Inferior parietal cortex (tissue), 1 donor: ENCODE measurements around the gene TOMT.
"Not testable (repeated sequence)": the region's sequence is repeated elsewhere in the genome, so short reads cannot be mapped to it uniquely, and the experiment has no call there.

ENCODE experiments used
- DNase-seq: peaks from one replicate; pipeline ENCODE4 v3.0.0-alpha.2; 2016; ENCODE audit errors: extremely low spot score

The TOMT gene

GRCh38 chr11:72127923-72128322, 22.2 kb downstream of the TOMT start:
- no peak for DNase-seq

DNA sequence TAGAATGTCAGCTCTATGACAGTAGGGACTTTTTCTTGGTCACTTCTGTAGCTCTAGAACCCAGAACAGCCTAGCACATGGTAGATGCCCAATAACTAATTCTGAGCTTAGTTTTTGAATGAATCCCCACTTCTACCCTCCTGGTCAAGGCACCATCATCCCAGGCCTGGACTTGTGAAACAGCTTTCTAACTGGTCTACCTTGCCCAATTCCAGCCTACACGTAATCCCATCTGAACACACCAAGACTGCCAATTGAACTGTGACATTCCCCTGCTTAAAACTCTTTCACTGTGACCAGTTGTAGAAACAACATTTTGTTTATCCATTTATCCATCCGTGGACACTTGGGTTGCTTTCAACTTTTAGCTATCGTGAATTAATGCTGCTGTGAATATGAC, 23.7 kb downstream of the TOMT start:
- DNase-seq, result no peak

- DNase-seq, result no peak
These were observed 26.9 kb downstream of the TOMT start for GRCh38 chr11:72132646-72133045.

DNA sequence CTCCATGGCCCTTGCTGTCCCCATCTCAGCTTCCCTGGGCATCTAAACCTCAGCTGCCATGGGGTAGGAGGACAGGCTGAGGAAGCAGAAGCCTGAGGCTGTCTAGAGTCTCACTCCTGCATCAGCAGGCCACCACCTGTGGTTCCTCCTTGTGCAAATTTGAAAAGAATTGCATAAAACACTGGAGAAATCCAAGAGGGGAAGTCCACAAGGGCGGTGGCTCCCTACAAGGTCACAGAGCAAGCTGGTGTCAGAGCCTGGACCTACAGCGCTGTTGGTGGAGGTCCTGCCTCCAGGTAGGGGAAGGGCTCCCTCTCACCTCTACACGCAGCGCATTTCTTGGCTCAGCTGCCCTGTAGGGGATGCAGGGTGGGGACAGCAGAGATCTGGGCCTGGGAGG, 29.7 kb downstream of the TOMT start, which contains the start of gene FOLR3:
TSS of gene FOLR3 (plus strand) at position 253 of the 400 bp plus-strand sequence. CDS start 228 bp downstream, outside the sequence.
- not testable (repeated sequence) for DNase-seq

- no peak for DNase-seq
These were observed 30.4 kb downstream of the TOMT start for GRCh38 chr11:72135891-72136683.

DNA sequence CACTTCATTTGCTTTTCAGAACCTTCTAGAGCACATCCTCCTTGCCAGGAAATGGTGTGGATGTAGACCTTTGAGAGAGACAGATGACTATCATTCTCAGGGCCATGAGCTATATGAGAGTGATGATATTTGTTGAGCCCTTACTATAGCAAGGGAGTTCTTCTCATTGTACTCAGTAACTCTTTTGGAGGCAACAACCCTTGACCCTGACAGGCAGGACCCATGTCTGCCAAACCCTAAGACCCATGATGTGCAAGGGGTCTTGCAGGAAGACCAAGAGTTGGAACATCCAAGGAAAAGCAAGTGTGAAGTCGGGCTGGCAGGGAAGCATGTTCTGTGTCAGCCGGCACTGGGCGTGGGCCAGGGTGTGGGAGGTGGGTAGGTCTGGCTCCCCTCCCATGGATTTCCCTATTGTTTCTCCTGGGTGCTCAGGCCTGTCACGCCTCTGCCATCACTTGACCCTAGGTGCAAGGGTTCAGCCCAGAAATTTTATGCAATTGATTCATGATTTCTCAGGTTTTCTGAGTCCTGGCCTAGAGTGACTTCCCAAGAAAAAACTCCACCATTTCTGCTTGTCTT, 31.0 kb downstream of the TOMT start:
- no peak for DNase-seq

DNA sequence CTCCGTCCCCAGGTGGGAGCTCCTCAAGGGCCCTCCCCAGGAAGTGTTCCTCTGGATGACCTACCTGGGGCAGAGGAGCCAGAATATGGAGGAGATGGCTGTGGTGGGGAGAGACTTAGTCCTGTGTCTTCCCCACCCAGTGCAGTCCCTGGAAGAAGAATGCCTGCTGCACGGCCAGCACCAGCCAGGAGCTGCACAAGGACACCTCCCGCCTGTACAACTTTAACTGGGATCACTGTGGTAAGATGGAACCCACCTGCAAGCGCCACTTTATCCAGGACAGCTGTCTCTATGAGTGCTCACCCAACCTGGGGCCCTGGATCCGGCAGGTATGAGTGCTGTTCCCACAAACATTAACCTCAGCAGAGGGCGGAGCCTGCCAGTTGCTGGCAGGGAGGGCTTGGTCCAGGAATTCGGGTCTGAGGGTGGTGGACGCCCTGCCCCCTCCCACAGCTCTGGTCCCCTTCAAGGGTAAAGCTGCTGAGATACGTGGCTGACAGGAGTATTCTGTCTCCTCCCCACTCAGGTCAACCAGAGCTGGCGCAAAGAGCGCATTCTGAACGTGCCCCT, 33.2 kb downstream of the TOMT start:
- DNase-seq, result no peak

GRCh38 chr11:72139500-72139899, 33.8 kb downstream of the TOMT start:
- DNase-seq, result no peak

- DNase-seq, result no peak
These were observed 34.9 kb downstream of the TOMT start for GRCh38 chr11:72140661-72141060.

DNA sequence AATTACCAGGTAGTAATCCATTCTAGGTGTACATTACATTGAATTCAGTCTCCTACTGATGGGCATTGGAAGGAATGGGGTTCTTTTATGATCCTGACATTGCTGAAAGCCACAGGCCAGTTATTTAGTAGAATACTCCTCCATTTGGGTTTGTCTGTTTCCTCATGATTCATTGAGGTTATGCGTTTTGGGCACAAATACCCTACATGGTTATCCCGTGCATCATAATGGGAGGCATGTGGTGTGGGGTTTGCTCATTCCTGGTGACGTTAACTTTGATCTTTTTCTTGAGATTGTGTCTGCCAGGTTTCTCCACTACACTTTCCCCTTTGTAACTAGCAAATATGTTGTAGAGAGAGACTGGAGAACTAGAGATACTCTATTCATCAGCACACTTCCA, 35.3 kb downstream of the TOMT start:
- DNase-seq, result no peak

DNA sequence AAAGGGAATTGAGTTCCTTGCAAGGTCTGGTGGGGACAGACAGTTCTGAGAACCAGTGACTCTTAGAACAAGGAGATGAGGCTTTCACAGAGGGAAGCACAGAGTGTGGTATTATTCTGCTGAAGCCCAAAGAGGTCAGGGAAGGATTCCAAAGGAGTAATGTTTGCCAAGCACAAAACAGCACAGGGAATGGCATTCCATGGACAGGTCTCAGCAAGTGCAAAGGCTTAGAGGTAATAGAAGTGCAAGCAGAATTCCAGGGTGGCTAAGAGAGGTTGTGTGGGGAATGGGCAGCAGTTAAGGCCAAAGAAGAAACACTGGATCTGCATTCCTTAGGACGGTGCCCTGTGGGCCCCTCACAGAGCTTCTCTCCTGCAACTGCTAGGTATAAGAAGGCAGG, 36.4 kb downstream of the TOMT start:
- DNase-seq, result not testable (repeated sequence)

DNA sequence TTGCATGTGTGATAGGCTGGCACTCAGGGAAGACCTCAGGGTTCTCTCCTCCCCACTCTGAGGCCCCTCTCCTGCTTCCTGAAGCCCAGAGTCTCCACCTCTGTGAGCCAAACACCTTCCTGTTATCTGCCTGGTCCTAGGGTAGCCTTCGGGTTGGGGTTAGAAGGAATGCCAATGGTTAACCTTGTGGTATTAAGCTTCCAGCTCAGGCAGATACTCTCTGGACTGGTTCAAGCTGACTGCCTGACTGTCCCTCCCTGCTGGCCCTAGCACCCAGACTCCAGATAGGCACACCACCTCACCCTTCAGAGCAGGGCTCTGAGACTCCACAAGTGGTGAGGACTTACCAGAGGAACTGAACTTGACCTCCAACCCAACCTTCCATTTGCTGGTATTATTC, 36.8 kb downstream of the TOMT start:
- DNase-seq, result not testable (repeated sequence)

- DNase-seq, result no peak
These were observed 39.3 kb downstream of the TOMT start for GRCh38 chr11:72144807-72145565.

DNA sequence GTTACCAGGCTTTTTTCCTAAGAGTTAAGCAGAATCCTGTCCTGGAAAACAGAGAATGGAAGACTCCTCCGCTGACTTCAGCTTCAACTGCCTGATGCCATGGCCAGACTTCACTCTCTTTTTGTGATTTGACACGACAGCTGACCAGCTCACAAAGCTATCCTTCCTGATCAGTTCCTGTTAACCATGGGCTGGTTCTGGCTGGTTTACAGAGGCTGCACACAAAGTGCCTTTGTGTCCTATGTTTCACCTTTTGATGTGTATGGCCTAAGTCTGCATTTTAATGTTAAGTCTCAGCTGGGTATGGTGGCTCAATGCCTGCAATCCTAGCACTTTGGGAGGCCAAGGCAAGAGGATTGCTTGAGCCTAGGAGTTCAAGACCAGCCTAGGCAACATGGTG, 40.9 kb downstream of the TOMT start:
- no peak for DNase-seq

DNA sequence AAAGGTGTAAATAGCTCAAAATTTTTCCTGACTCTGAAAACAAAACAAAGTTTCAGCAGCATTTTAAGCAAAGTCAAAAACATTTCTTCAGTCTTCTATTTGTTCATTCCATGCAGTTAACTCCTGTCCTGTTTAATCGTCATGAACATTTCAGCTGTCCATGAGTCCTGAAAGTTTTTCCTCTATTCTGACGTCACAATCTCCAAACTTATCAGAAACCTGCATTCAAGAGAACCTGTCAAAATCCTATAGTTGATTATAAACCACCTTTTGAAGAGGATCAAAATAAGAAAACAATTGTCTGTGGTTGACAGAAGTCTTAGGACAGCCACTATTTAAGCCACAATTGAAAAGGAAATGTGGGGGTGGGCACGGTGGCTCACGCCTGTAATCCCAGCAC, 45.2 kb downstream of the TOMT start:
- no peak for DNase-seq

GRCh38 chr11:72153874-72154273, 48.1 kb downstream of the TOMT start:
- not testable (repeated sequence) for DNase-seq

GRCh38 chr11:72154816-72155215, 49.1 kb downstream of the TOMT start:
- no peak for DNase-seq

DNA sequence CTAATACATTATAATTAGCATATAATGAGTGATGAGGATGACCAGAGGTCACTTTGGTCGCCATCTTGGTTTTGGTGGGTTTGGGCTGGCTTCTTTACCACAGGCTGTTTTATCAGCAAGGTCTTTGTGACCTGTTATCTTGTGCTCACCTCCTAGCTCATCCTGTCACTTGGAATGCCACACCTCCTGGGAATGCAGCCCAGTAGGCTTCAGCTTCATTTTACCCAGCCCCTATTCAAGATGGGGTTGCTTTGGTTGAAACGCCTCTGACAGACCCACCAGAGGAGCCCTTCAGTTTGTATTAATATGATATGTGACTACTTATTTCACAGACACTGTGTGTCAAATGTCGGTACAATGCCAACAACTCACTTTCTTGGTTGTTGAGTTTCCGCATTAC, 50.0 kb downstream of the TOMT start:
- DNase-seq, result no peak

- no peak for DNase-seq
These were observed 51.4 kb downstream of the TOMT start for GRCh38 chr11:72157131-72157530.
